Activated T-cell treated with anti-CD3 and anti-CD28 coated beads, Interleukin-2, amount 50 U/mL, for 72 hours (primary cell): ENCODE measurements around the gene AKAP13. TPM values are rescaled to one million over a fixed set of nuclear protein-coding genes. Genes with fewer than 3 reads are reported as not detected.
A peak's percentile ranks its signal among the peaks of the same experiment; 100 is the strongest.

Experiments
- ATAC-seq, 2 donors: fragments of 150-1000 bp; cut with Tn5 transposase; replicated peaks in 1 of 2; 2 replicates each; pipeline ENCODE4 v1.10.0; 2021; ENCODE audit warnings: moderate library complexity in 2 of 2, mild to moderate bottlenecking in 1 of 2
- DNase-seq, 2 donors: peaks; one replicate each; pipeline ENCODE4 v3.0.0; 2021 to 2022; ENCODE audit warnings: mixed read lengths in 1 of 2
- H3K27ac Mint-ChIP-seq: one replicate; pipeline ENCODE4 v1.8.0; 2022; ENCODE audit warnings: mild to moderate bottlenecking, moderate library complexity, mixed read lengths
- H3K27me3 Mint-ChIP-seq: one replicate; pipeline ENCODE4 v1.8.0; 2022; ENCODE audit warnings: low read depth, mixed read lengths
- H3K36me3 Mint-ChIP-seq, 2 donors: one replicate each; pipeline ENCODE4 v1.8.0; 2022; ENCODE audit warnings: mixed read lengths in 2 of 2, mild to moderate bottlenecking in 1 of 2; ENCODE audit not compliant: insufficient read depth in 2 of 2
- H3K4me1 Mint-ChIP-seq: one replicate; pipeline ENCODE4 v1.8.0; 2022; ENCODE audit warnings: low read depth, mixed read lengths
- H3K4me3 Mint-ChIP-seq, 2 donors: one replicate each; pipeline ENCODE4 v1.8.0; 2022; ENCODE audit warnings: mild to moderate bottlenecking in 2 of 2, mixed read lengths in 2 of 2, moderate library complexity in 2 of 2
- H3K9me3 Mint-ChIP-seq, 2 donors: one replicate each; pipeline ENCODE4 v1.8.0; 2022; ENCODE audit warnings: mixed read lengths in 2 of 2
- total RNA-seq, 2 donors: library from RNA; stranded (reverse); gene quantifications; one replicate each; pipeline ENCODE4 v1.2.3, GENCODE V29; 2022

The AKAP13 gene
- total RNA-seq, 2 donors from 2014 or later: 134 to 185 TPM

DNA sequence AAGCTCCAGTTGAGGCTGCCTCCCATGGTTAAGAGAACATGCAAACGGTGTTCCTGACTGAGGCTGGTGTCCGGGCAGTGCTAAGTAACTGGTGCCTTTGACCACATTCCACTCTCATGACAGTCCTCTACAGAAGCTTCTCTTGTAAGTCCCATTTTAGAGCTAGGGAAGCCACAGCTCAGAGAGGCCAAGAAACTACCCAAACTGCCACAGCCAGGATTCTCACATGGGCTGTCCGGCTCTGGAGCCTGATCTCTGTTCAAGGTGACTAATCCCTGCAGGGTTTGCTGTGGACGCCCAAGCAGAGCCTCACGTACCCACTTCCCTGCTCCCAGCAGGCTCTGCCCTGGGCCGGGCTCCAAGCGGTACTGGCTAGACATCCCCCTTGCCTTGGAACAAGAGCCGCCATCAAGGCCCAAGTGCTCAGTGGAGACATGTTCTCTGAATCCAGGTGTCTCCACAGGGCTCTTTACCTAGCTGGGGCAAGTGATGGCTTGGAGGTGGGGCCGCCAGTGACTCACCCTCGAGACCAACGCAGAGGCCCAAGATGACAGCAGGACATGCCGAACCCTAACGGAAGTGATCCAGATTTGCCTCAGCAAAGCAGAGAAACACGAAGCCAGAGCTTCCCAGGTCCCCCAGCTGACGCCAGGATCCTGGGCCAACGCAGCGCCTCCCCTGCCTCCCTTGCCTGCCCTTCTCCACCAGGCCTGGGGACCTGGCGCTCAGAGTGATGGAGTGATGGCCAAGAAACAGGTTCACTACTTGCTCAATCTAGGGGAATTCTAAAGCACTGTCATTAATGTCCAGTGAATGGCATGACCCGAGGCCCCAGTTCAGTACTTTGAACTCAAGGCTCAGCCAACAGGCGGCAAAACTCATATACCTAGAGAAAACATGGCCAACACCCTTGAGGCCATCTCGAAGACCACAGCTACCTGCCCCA, 390.0 kb downstream of the AKAP13 start:
- Mint-ChIP-seq H3K36me3 (no peaks in the 10 kb centered on the region), H3K27ac (no peak overlapping the region), H3K27me3 (no peaks in the 10 kb centered on the region), H3K4me1 (no peaks in the 10 kb centered on the region), H3K4me3 (no peak overlapping the region), H3K9me3 (no peaks in the 10 kb centered on the region)
- ATAC-seq (no peak), DNase-seq (no peak)

DNA sequence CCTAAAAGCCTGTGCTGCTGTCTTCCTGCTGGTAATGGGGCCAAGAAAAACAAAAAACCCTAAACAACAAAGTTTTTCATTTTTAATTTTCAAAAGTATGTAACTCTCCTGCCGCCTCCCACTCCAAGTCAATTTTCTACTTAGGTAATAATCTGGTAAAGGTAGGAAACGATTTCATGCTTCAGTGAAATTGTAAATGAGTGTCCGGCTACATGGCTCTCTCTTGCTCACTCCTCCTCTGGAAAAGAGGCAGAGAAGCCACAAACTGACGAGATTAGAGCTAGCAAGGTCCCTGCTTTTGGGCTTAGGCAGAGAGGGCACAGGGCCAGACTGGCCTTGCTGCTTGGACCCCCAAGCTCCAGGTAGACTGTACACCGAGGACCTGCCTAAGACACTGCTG, 390.9 kb downstream of the AKAP13 start:
- H3K27me3 Mint-ChIP-seq: no peaks in the 10 kb centered on the region
- H3K9me3 Mint-ChIP-seq: no peaks in the 10 kb centered on the region
- H3K4me3 Mint-ChIP-seq: no peak overlapping the region
- H3K36me3 Mint-ChIP-seq: no peaks in the 10 kb centered on the region
- ATAC-seq (no peak), DNase-seq (no peak)
- no peak overlapping the region for H3K27ac Mint-ChIP-seq
- no peaks in the 10 kb centered on the region for H3K4me1 Mint-ChIP-seq

GRCh38 chr15:85771781-85772445, 391.5 kb downstream of the AKAP13 start:
- H3K4me1 Mint-ChIP-seq: no peaks in the 10 kb centered on the region
- H3K9me3 Mint-ChIP-seq: no peaks in the 10 kb centered on the region
- no peak overlapping the region for H3K4me3 Mint-ChIP-seq
- DNase-seq (no peak), ATAC-seq (no peak)
- no peaks in the 10 kb centered on the region for H3K27me3 Mint-ChIP-seq
- no peaks in the 10 kb centered on the region for H3K36me3 Mint-ChIP-seq
- no peak overlapping the region for H3K27ac Mint-ChIP-seq

GRCh38 chr15:85772668-85773067, 392.3 kb downstream of the AKAP13 start:
- no peaks in the 10 kb centered on the region for H3K4me1 Mint-ChIP-seq

GRCh38 chr15:85773249-85773648, 392.8 kb downstream of the AKAP13 start:
- Mint-ChIP-seq H3K27ac (no peak overlapping the region), H3K27me3 (no peaks in the 10 kb centered on the region), H3K4me1 (no peaks in the 10 kb centered on the region), H3K36me3 (no peaks in the 10 kb centered on the region), H3K9me3 (no peaks in the 10 kb centered on the region), H3K4me3 (no peak overlapping the region)
- DNase-seq: no peak
- no peak for ATAC-seq

More at GRCh38 chr15:85772668-85773067, 392.3 kb downstream of the AKAP13 start:
- Mint-ChIP-seq H3K27ac (no peak overlapping the region), H3K27me3 (no peaks in the 10 kb centered on the region), H3K36me3 (no peaks in the 10 kb centered on the region), H3K4me3 (no peak overlapping the region), H3K9me3 (no peaks in the 10 kb centered on the region)
- DNase-seq (no peak), ATAC-seq (no peak)

DNA sequence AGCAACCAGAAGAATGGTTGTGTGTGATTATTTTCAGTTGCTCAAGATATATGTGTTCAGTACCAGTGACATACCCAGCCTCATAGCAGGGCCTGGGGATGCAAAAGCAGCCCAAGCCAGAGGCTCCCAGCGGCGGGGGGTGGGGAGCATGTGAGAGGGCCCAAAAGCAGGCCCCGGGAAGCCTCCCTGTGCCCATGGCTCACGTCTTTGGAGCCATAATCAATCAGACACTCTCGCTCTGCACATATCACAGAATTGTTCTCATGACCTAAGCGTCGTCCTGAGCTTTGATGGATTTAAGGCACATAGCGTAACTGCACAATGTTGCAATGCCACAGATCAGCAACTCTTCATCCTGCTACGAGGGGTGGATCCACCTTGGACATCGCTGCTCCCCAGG, 393.6 kb downstream of the AKAP13 start:
- Mint-ChIP-seq H3K27ac (no peak overlapping the region), H3K4me3 (no peak overlapping the region), H3K36me3 (no peaks in the 10 kb centered on the region), H3K4me1 (no peaks in the 10 kb centered on the region), H3K27me3 (no peaks in the 10 kb centered on the region), H3K9me3 (no peaks in the 10 kb centered on the region)
- ATAC-seq (no peak), DNase-seq (no peak)

- H3K27ac Mint-ChIP-seq: no peak overlapping the region
- H3K9me3 Mint-ChIP-seq: no peaks in the 10 kb centered on the region
- H3K4me3 Mint-ChIP-seq: no peak overlapping the region
- peaks cover 27% of the 10 kb centered on the region for H3K4me1 Mint-ChIP-seq
- ATAC-seq (no peak), DNase-seq (no peak)
- H3K36me3 Mint-ChIP-seq: no peaks in the 10 kb centered on the region
- H3K27me3 Mint-ChIP-seq: no peaks in the 10 kb centered on the region
These were observed 397.1 kb downstream of the AKAP13 start for GRCh38 chr15:85777250-85778106.

DNA sequence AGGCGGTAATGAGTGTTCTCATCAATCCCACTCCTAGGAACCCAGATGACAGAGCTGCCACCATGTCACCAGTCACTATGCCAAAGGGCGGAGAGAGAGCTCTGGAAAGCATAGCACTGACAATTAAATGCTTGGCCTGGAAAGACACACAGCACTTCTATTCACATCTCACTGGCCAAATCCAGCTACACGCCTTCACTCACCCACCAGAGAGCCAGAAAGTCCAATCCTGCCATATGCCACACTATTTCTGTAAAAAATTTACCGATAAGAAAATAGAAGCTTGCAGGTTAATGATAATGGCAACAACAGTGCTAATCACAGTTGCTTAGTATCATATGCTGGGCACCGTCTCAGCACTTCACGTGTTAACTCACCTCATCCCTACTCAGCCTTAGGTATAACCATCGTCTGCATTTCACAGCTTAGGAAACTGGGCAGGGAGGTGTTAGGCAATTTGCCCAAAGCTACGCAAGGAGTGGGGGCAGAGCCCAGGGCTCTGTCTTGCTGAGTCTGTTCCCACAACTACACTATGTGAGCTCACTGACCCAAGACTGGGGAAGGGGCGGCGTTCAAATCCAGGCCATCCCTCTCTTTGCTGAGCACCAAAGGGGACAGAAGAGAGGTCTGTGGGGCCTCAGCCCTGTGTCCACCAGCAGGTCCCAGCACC, 397.8 kb downstream of the AKAP13 start:
- no peaks in the 10 kb centered on the region for H3K27me3 Mint-ChIP-seq
- no peak overlapping the region for H3K4me3 Mint-ChIP-seq
- H3K9me3 Mint-ChIP-seq: no peaks in the 10 kb centered on the region
- H3K36me3 Mint-ChIP-seq: no peaks in the 10 kb centered on the region
- ATAC-seq (no peak), DNase-seq (no peak)
- H3K4me1 Mint-ChIP-seq: peaks cover 30% of the 10 kb centered on the region
- H3K27ac Mint-ChIP-seq: no peak overlapping the region

- Mint-ChIP-seq H3K4me1 (peaks cover 30% of the 10 kb centered on the region), H3K4me3 (no peak overlapping the region), H3K27me3 (no peaks in the 10 kb centered on the region), H3K36me3 (no peaks in the 10 kb centered on the region), H3K9me3 (no peaks in the 10 kb centered on the region), H3K27ac (no peak overlapping the region)
- DNase-seq (no peak), ATAC-seq (no peak)
These were observed 398.8 kb downstream of the AKAP13 start for GRCh38 chr15:85779249-85779648.

DNA sequence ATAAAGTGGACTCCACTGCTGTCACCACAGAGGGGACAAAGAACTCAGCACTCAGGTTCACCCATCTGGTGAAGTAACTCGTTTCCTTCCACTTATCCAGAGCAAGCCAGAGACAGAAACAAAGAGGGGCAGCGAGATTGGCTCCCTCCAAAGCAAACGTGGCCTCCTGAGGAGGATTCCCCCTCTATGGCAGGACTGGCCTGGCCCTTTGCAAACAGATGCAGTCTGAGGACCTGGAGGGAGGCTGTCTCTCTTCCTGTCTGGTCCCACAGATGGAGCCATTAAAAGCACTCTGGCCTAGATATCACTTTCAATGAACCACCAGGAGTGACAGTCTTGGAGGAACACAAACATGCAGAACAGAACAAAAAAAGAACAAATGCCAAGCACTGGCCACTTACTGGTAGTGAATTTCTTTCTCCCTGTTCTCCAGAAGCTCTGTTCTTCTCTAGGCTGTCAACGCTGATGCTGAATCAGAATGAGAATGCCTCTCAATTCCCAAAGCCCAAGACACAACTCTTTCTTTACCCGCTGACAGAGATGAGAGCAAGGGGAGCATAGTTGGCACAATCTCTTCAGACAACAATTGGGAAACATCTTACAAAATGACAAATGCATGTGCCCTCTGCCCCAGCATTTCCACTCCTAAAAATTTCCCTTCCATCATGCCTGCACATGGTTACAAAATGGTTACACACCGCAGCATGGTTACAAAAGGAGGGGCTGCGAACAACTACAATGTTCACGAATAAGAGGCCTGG, 400.0 kb downstream of the AKAP13 start:
- ATAC-seq (no peak), DNase-seq (no peak)
- Mint-ChIP-seq H3K4me3 (no peak overlapping the region), H3K9me3 (no peaks in the 10 kb centered on the region), H3K27ac (no peak overlapping the region), H3K27me3 (no peaks in the 10 kb centered on the region), H3K4me1 (peaks cover 36% of the 10 kb centered on the region), H3K36me3 (no peaks in the 10 kb centered on the region)

- H3K36me3 Mint-ChIP-seq: no peaks in the 10 kb centered on the region
- H3K9me3 Mint-ChIP-seq: no peaks in the 10 kb centered on the region
- H3K4me3 Mint-ChIP-seq: no peak overlapping the region
- no peak overlapping the region for H3K27ac Mint-ChIP-seq
- DNase-seq: no peak
- H3K27me3 Mint-ChIP-seq: no peaks in the 10 kb centered on the region
- peaks cover 40% of the 10 kb centered on the region for H3K4me1 Mint-ChIP-seq
- no peak for ATAC-seq
These were observed 400.7 kb downstream of the AKAP13 start for GRCh38 chr15:85781099-85781498.

DNA sequence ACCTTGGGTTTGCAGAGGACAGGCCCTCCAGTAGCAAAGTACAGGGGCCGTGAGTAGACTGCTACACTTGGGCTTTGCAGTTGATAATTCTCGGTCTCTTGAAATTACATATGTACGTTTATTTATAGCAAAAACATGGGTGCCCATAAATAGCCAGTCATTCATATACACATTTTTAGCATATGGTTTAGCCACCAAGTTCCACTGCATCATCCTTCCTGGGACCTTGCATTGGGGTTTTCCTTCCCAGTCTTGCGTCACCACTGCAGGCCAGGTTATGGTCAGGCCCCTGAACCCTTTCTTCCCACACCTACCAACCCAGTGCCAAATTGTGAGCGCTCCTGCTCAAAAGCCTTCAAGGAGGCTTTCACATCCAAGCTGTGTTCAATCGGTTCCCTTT, 401.7 kb downstream of the AKAP13 start:
- Mint-ChIP-seq H3K36me3 (no peaks in the 10 kb centered on the region), H3K4me3 (peak overlapping the region in 1 of 2 donors; percentile 45), H3K27me3 (no peaks in the 10 kb centered on the region), H3K27ac (no peak overlapping the region), H3K9me3 (no peaks in the 10 kb centered on the region), H3K4me1 (peaks cover 46% of the 10 kb centered on the region)
- peak in 1 of 2 donors; percentile 43 for ATAC-seq
- no peak for DNase-seq
